MM.1S (cell line): Measurements from ENCODE around the gene SRC.

Experiments
- DNase-seq: peaks from one replicate; pipeline ENCODE4 v3.0.0-alpha.2; 2015
- H2AFZ ChIP-seq: fragments of 300-600 bp; sonication (generic); 2 replicates; pipeline ENCODE4 v1.6.0; 2016; ENCODE audit warnings: antibody characterized with exemption, low read length
- H3F3A ChIP-seq: fragments of 300-600 bp; sonication (generic); 2 replicates; pipeline ENCODE4 v1.6.1; 2016; ENCODE audit warnings: mild to moderate bottlenecking, antibody characterized with exemption, low read length, moderate library complexity, mixed read lengths; ENCODE audit not compliant: insufficient read depth
- H3K27ac ChIP-seq: fragments of 300-600 bp; sonication (generic); 2 replicates; pipeline ENCODE4 v1.5.1; 2016; ENCODE audit warnings: mild to moderate bottlenecking, low read length
- H3K27me3 ChIP-seq: fragments of 300-600 bp; sonication (generic); replicated peaks from 2 replicates; pipeline ENCODE4 v1.6.0; 2016; ENCODE audit warnings: low read length; ENCODE audit not compliant: insufficient read depth
- H3K36me3 ChIP-seq: fragments of 300-600 bp; sonication (generic); replicated peaks from 2 replicates; pipeline ENCODE4 v1.6.1; 2016; ENCODE audit warnings: mild to moderate bottlenecking, low read length, mixed read lengths; ENCODE audit not compliant: insufficient read depth
- H3K4me1 ChIP-seq: fragments of 300-600 bp; sonication (generic); 2 replicates; pipeline ENCODE4 v1.6.1; 2016; ENCODE audit warnings: low read length, mixed read lengths
- H3K4me2 ChIP-seq: fragments of 300-600 bp; sonication (generic); 2 replicates; pipeline ENCODE4 v1.6.0; 2016; ENCODE audit warnings: low read depth, low read length
- H3K4me3 ChIP-seq: fragments of 300-600 bp; sonication (generic); 2 replicates; pipeline ENCODE4 v1.5.1; 2016; ENCODE audit warnings: low read length, mixed read lengths
- H3K79me2 ChIP-seq: fragments of 300-600 bp; sonication (generic); 2 replicates; pipeline ENCODE4 v1.6.1; 2016; ENCODE audit warnings: mixed run types, low read length, mixed read lengths
- H3K9ac ChIP-seq: fragments of 300-600 bp; sonication (generic); 2 replicates; pipeline ENCODE4 v1.6.1; 2016; ENCODE audit warnings: low read length, mixed read lengths
- H3K9me2 ChIP-seq: fragments of 300-600 bp; sonication (generic); replicated peaks from 2 replicates; pipeline ENCODE4 v1.6.1; 2016; ENCODE audit warnings: mild to moderate bottlenecking, low read length, mixed read lengths; ENCODE audit not compliant: insufficient read depth
- H3K9me3 ChIP-seq: fragments of 300-600 bp; sonication (generic); replicated peaks from 2 replicates; pipeline ENCODE4 v1.6.1; 2016; ENCODE audit warnings: mild to moderate bottlenecking, low read length, mixed read lengths; ENCODE audit not compliant: insufficient read depth
- H4K20me1 ChIP-seq: fragments of 300-600 bp; sonication (generic); 2 replicates; pipeline ENCODE4 v1.6.1; 2016; ENCODE audit warnings: mild to moderate bottlenecking, low read length, moderate library complexity, mixed read lengths; ENCODE audit not compliant: insufficient read depth
- CTCF ChIP-seq: fragments of 300-600 bp; sonication (generic); IDR thresholded peaks from 2 replicates; pipeline ENCODE4 v1.5.1; 2016; ENCODE audit warnings: antibody characterized with exemption, low read length, mixed read lengths
- EZH2 ChIP-seq: fragments of 300-600 bp; sonication (generic); optimal IDR thresholded peaks from 2 replicates; pipeline ENCODE3; 2017; ENCODE audit warnings: low read depth, mild to moderate bottlenecking, antibody characterized with exemption, low read length, mixed read lengths
- EZH2phosphoT487 ChIP-seq: fragments of 300-600 bp; sonication (generic); IDR thresholded peaks from 2 replicates; pipeline ENCODE4 v1.6.1; 2018; ENCODE audit warnings: antibody characterized with exemption, low read length

Gene SRC

GRCh38 chr20:37421988-37422387 is 76.0 kb downstream of the SRC start:
- TF ChIP-seq EZH2phosphoT487 (no peak), CTCF (no peak), EZH2 (no peak)
- Histone ChIP-seq H3K79me2 (no peaks in the 10 kb centered on the region), H3K27me3 (peaks cover 97% of the 10 kb centered on the region), H3K9ac (no peak overlapping the region), H3K36me3 (no peaks in the 10 kb centered on the region), H3K4me1 (no peaks in the 10 kb centered on the region), H4K20me1 (no peaks in the 10 kb centered on the region), H3K9me3 (no peaks in the 10 kb centered on the region), H3K27ac (no peak overlapping the region), H2AFZ (no peak overlapping the region), H3K4me2 (no peak overlapping the region), H3F3A (no peaks in the 10 kb centered on the region), H3K4me3 (no peak overlapping the region), H3K9me2 (no peaks in the 10 kb centered on the region)
- no peak for DNase-seq

- no peaks in the 10 kb centered on the region for H3K9me2 ChIP-seq
- no peaks in the 10 kb centered on the region for H3K79me2 ChIP-seq
- no peak overlapping the region for H2AFZ ChIP-seq
- peaks cover 99% of the 10 kb centered on the region for H3K27me3 ChIP-seq
- no peaks in the 10 kb centered on the region for H3K4me1 ChIP-seq
- TF ChIP-seq EZH2 = no peak
- TF ChIP-seq CTCF = no peak
- no peak for TF ChIP-seq EZH2phosphoT487
- DNase-seq = no peak
- no peaks in the 10 kb centered on the region for H3K9me3 ChIP-seq
- no peak overlapping the region for H3K4me2 ChIP-seq
- no peak overlapping the region for H3K4me3 ChIP-seq
- H3K9ac ChIP-seq = no peak overlapping the region
- H3K36me3 ChIP-seq = no peaks in the 10 kb centered on the region
- no peaks in the 10 kb centered on the region for H4K20me1 ChIP-seq
- no peak overlapping the region for H3K27ac ChIP-seq
- H3F3A ChIP-seq = no peaks in the 10 kb centered on the region
Measured at GRCh38 chr20:37422791-37423286, 76.9 kb downstream of the SRC start.

GRCh38 chr20:37423545-37423944 is 77.6 kb downstream of the SRC start:
- peaks cover 99% of the 10 kb centered on the region for H3K27me3 ChIP-seq
- H4K20me1 ChIP-seq = no peaks in the 10 kb centered on the region
- H3K4me1 ChIP-seq = no peaks in the 10 kb centered on the region

More at GRCh38 chr20:37423545-37423944, 77.6 kb downstream of the SRC start:
- no peaks in the 10 kb centered on the region for H3K79me2 ChIP-seq
- no peak for DNase-seq
- no peaks in the 10 kb centered on the region for H3K9me2 ChIP-seq
- H2AFZ ChIP-seq = no peak overlapping the region
- no peaks in the 10 kb centered on the region for H3F3A ChIP-seq
- H3K4me3 ChIP-seq = no peak overlapping the region
- no peak overlapping the region for H3K9ac ChIP-seq
- H3K27ac ChIP-seq = no peak overlapping the region
- H3K36me3 ChIP-seq = no peaks in the 10 kb centered on the region
- no peak for TF ChIP-seq CTCF
- no peak for TF ChIP-seq EZH2phosphoT487
- TF ChIP-seq EZH2 = no peak
- no peak overlapping the region for H3K4me2 ChIP-seq
- no peaks in the 10 kb centered on the region for H3K9me3 ChIP-seq
